H9 (cell line): ENCODE data around the gene ZNF653. TPM values are rescaled to one million over a fixed set of nuclear protein-coding genes. Genes with fewer than 3 reads are reported as not detected.
A peak's percentile ranks its signal among the peaks of the same experiment; 100 is the strongest.

Experiments used
- DNase-seq: peaks from one replicate; pipeline ENCODE4 v3.0.0-alpha.2; 2017
- H2AFZ ChIP-seq: one replicate; pipeline ENCODE4 v1.6.1; 2013; ENCODE audit warnings: mild to moderate bottlenecking, low read length, control low read depth, moderate library complexity
- H2AK5ac ChIP-seq: 2 replicates; pipeline ENCODE4 v1.6.1; 2013; ENCODE audit warnings: low read length, control low read depth, mixed read lengths; ENCODE audit not compliant: insufficient read length
- H2BK120ac ChIP-seq: one replicate; pipeline ENCODE4 v1.6.1; 2013; ENCODE audit warnings: low read depth, mild to moderate bottlenecking, low read length, control low read depth, inconsistent platforms; ENCODE audit not compliant: poor library complexity, severe bottlenecking
- H2BK12ac ChIP-seq: 2 replicates; pipeline ENCODE4 v1.6.1; 2013; ENCODE audit warnings: low read length, control low read depth, mixed read lengths, low read depth; ENCODE audit not compliant: insufficient read length
- H2BK15ac ChIP-seq: 2 replicates; pipeline ENCODE4 v1.6.1; 2013; ENCODE audit warnings: low read depth, low read length, control low read depth
- H2BK20ac ChIP-seq: one replicate; pipeline ENCODE4 v1.6.1; 2013; ENCODE audit warnings: low read depth, mild to moderate bottlenecking, low read length, control low read depth, inconsistent platforms; ENCODE audit not compliant: poor library complexity, severe bottlenecking
- H2BK5ac ChIP-seq: 2 replicates; pipeline ENCODE4 v1.6.1; 2013; ENCODE audit warnings: low read length, control low read depth, mixed read lengths; ENCODE audit not compliant: insufficient read length
- H3K14ac ChIP-seq: 2 replicates; pipeline ENCODE4 v1.6.1; 2013; ENCODE audit warnings: low read length, control low read depth; ENCODE audit not compliant: insufficient read depth
- H3K18ac ChIP-seq: 2 replicates; pipeline ENCODE4 v1.6.1; 2013; ENCODE audit warnings: low read depth, mild to moderate bottlenecking, mixed read lengths, low read length, control low read depth; ENCODE audit not compliant: insufficient read length
- H3K23ac ChIP-seq: 2 replicates; pipeline ENCODE4 v1.6.1; 2013; ENCODE audit warnings: low read length, control low read depth, mixed read lengths, low read depth; ENCODE audit not compliant: insufficient read length
- H3K23me2 ChIP-seq: 2 replicates; pipeline ENCODE4 v1.6.1; 2013; ENCODE audit warnings: low read depth, mild to moderate bottlenecking, mixed read lengths, low read length, control low read depth; ENCODE audit not compliant: insufficient read length, poor library complexity, severe bottlenecking
- H3K27ac ChIP-seq: 2 replicates; pipeline ENCODE4 v1.5.1; 2013; ENCODE audit warnings: low read length, control low read depth, mixed read lengths, low read depth; ENCODE audit not compliant: insufficient read length
- H3K27me3 ChIP-seq: 2 replicates; pipeline ENCODE4 v1.6.1; 2013; ENCODE audit warnings: low read length, control low read depth, inconsistent platforms; ENCODE audit not compliant: insufficient read depth
- H3K4ac ChIP-seq: 2 replicates; pipeline ENCODE4 v1.6.1; 2013; ENCODE audit warnings: low read depth, mild to moderate bottlenecking, control low read depth, inconsistent platforms, low read length, moderate library complexity
- H3K4me1 ChIP-seq: 2 replicates; pipeline ENCODE4 v1.6.1; 2013; ENCODE audit warnings: low read length, control low read depth, inconsistent platforms; ENCODE audit not compliant: insufficient read depth
- H3K4me2 ChIP-seq: 2 replicates; pipeline ENCODE4 v1.6.1; 2013; ENCODE audit warnings: low read length, control low read depth, mixed read lengths; ENCODE audit not compliant: insufficient read length, insufficient read depth
- H3K56ac ChIP-seq: 2 replicates; pipeline ENCODE4 v1.6.1; 2013; ENCODE audit warnings: low read depth, mild to moderate bottlenecking, mixed read lengths, low read length, control low read depth; ENCODE audit not compliant: insufficient read length
- H3K79me1 ChIP-seq: 2 replicates; pipeline ENCODE4 v1.6.1; 2013; ENCODE audit warnings: low read depth, mild to moderate bottlenecking, moderate library complexity, low read length, control low read depth, inconsistent platforms; ENCODE audit not compliant: insufficient read depth, poor library complexity, severe bottlenecking
- H3K79me2 ChIP-seq: 2 replicates; pipeline ENCODE4 v1.6.1; 2013; ENCODE audit warnings: low read length, control low read depth, inconsistent platforms; ENCODE audit not compliant: insufficient read depth
- H3K9ac ChIP-seq: 2 replicates; pipeline ENCODE4 v1.6.1; 2013; ENCODE audit warnings: low read length, control low read depth, mixed read lengths; ENCODE audit not compliant: insufficient read length; ENCODE audit errors: extremely low read depth
- H3K9me3 ChIP-seq: one replicate; pipeline ENCODE4 v1.6.1; 2013; ENCODE audit warnings: low read depth, low read length, inconsistent platforms; ENCODE audit not compliant: control insufficient read depth
- H3T11ph ChIP-seq: one replicate; pipeline ENCODE4 v1.6.1; 2013; ENCODE audit warnings: mild to moderate bottlenecking, low read length, control low read depth, inconsistent platforms
- H4K20me1 ChIP-seq: one replicate; pipeline ENCODE4 v1.6.1; 2013; ENCODE audit not compliant: control insufficient read depth, insufficient read length, insufficient read depth
- H4K5ac ChIP-seq: 2 replicates; pipeline ENCODE4 v1.6.1; 2013; ENCODE audit warnings: low read depth, mild to moderate bottlenecking, mixed read lengths, low read length, control low read depth; ENCODE audit not compliant: insufficient read length
- H4K8ac ChIP-seq: replicated peaks from 2 replicates; pipeline ENCODE4 v1.6.1; 2013; ENCODE audit warnings: low read length, control low read depth, mixed read lengths, low read depth; ENCODE audit not compliant: insufficient read length
- H4K91ac ChIP-seq: 2 replicates; pipeline ENCODE4 v1.6.1; 2013; ENCODE audit warnings: low read depth, mild to moderate bottlenecking, moderate library complexity, mixed read lengths, low read length, control low read depth; ENCODE audit not compliant: insufficient read length
- H3K27ac Mint-ChIP-seq, 3 experiments: 2 replicates in 2 of 3; 3 replicates in 1 of 3; pipeline ENCODE4 v1.8.0; 2020 to 2021; ENCODE audit warnings: mixed read lengths in 3 of 3, mild to moderate bottlenecking in 1 of 3, moderate library complexity in 1 of 3
- H3K27me3 Mint-ChIP-seq: 2 replicates; pipeline ENCODE4 v1.8.0; 2021; ENCODE audit warnings: low read depth, mild to moderate bottlenecking, moderate library complexity, mixed read lengths
- H3K36me3 Mint-ChIP-seq, 3 experiments: 2 replicates in 2 of 3; 3 replicates in 1 of 3; pipeline ENCODE4 v1.8.0; 2020 to 2021; ENCODE audit warnings: low read depth in 3 of 3, mixed read lengths in 3 of 3; ENCODE audit not compliant: insufficient read depth in 1 of 3
- H3K4me1 Mint-ChIP-seq, 2 experiments: 2 replicates each; pipeline ENCODE4 v1.8.0; 2020; ENCODE audit warnings: mixed read lengths in 2 of 2
- H3K4me3 Mint-ChIP-seq, 2 experiments: 2 replicates in 1 of 2; 3 replicates in 1 of 2; pipeline ENCODE4 v1.8.0; 2020 to 2021; ENCODE audit warnings: mild to moderate bottlenecking in 2 of 2, mixed read lengths in 2 of 2, moderate library complexity in 1 of 2
- H3K9me3 Mint-ChIP-seq, 2 experiments: 2 replicates in 1 of 2; 3 replicates in 1 of 2; pipeline ENCODE4 v1.8.0; 2020; ENCODE audit warnings: mild to moderate bottlenecking in 2 of 2, mixed read lengths in 2 of 2, moderate library complexity in 1 of 2
- CTCF ChIP-seq: fragments of 200-600 bp; sonication (generic); conservative IDR thresholded peaks from 3 replicates; pipeline ENCODE4 v1.8.0; 2021; ENCODE audit warnings: antibody characterized with exemption, mild to moderate bottlenecking
- WGBS: extraction: QIAGEN DNeasy Blood & Tissue Kit; methylation state at CpG from one replicate; pipeline ENCODE4 v1.1.7; 2013; ENCODE audit warnings: missing lambda C conversion rate, low lambda C conversion rate, mixed read lengths; ENCODE audit not compliant: insufficient read length; ENCODE audit errors: extremely low coverage; 5-methylcytosine and 5-hydroxymethylcytosine counted together
- total RNA-seq: library from RNA; stranded (reverse); gene quantifications from 2 replicates; pipeline ENCODE4 v1.2.1, GENCODE V29; 2021

Gene ZNF653
- total RNA-seq, 1 experiment from 2014 or later: 11.6 TPM

GRCh38 chr19:11479898-11480714 is 25.5 kb downstream of the ZNF653 start:
- Histone ChIP-seq H3K23me2 (peaks cover 7% of the 10 kb centered on the region), H4K8ac (no peak overlapping the region), H3K27ac (no peak overlapping the region), H3K56ac (no peak overlapping the region), H4K20me1 (no peaks in the 10 kb centered on the region), H3K23ac (no peak overlapping the region), H3K79me1 (no peaks in the 10 kb centered on the region), H3K79me2 (no peaks in the 10 kb centered on the region), H2AK5ac (no peak overlapping the region), H2BK20ac (no peak overlapping the region), H2BK12ac (no peak overlapping the region), H4K91ac (no peak overlapping the region), H3K4me1 (no peaks in the 10 kb centered on the region), H3K4me2 (peak overlapping the region; percentile 17), H3K27me3 (peaks cover 12% of the 10 kb centered on the region; the same call in 1 of the 2 replicates), H3K9me3 (no peaks in the 10 kb centered on the region), H3K14ac (no peak overlapping the region), H2BK15ac (no peak overlapping the region), H2BK5ac (no peak overlapping the region), H2BK120ac (no peak overlapping the region), H4K5ac (no peak overlapping the region), H3T11ph (no peak overlapping the region), H2AFZ (no peak overlapping the region), H3K9ac (no peak overlapping the region), H3K18ac (no peak overlapping the region), H3K4ac (no peak overlapping the region)
- Mint-ChIP-seq H3K27me3 (peaks cover 42% of the 10 kb centered on the region), H3K36me3 (no peaks in the 10 kb centered on the region; a peak in 1 of 7 replicates), H3K9me3 (peaks cover 0 to 4% of the 10 kb centered on the region in 2 experiments; a peak in 3 of 5 replicates), H3K4me3 (peak overlapping the region in 1 of 2 experiments; percentile 29; a peak in 1 of 5 replicates), H3K4me1 (peaks cover 4 to 18% of the 10 kb centered on the region in 2 experiments; a peak in 3 of 4 replicates), H3K27ac (no peak overlapping the region)
- TF ChIP-seq CTCF: no peak
- DNase-seq: no peak
- WGBS: no CpG with 5 or more reads among the region's 86 CpGs
